Measurements from ENCODE around the gene NCKAP5.

NCKAP5 gene

GRCh38 chr2:133194777-133195335 is 373.4 kb downstream of the NCKAP5 start:
- TF ChIP-seq REST (IDR thresholded peaks at IDR 0.05; ENCODE audit: insufficient read depth in 1 of 2, low read depth in 2 of 2, low read length in 2 of 2) (no peak), POLR2AphosphoS5 (IDR thresholded peaks at IDR 0.05; ENCODE audit: low read depth, low read length) (no peak), SIN3A (IDR thresholded peaks at IDR 0.05; ENCODE audit: borderline replicate concordance, insufficient read depth, low read length) (no peak), TAF1 (IDR thresholded peaks at IDR 0.05; ENCODE audit: borderline replicate concordance, insufficient read depth, low read length) (no peak), FOXP2 (optimal IDR thresholded peaks at IDR 0.05; ENCODE audit: borderline replicate concordance, extremely low read depth, extremely low read length, insufficient read depth) (no peak)

GRCh38 chr2:133194362-133194655 is 374.0 kb downstream of the NCKAP5 start:
- TF ChIP-seq SIN3A (IDR thresholded peaks at IDR 0.05; ENCODE audit: borderline replicate concordance, insufficient read depth, low read length) = no peak
- no peak for TF ChIP-seq TAF1 (IDR thresholded peaks at IDR 0.05; ENCODE audit: borderline replicate concordance, insufficient read depth, low read length)
- no peak for TF ChIP-seq POLR2AphosphoS5 (IDR thresholded peaks at IDR 0.05; ENCODE audit: low read depth, low read length)
- TF ChIP-seq FOXP2 (optimal IDR thresholded peaks at IDR 0.05; ENCODE audit: borderline replicate concordance, extremely low read depth, extremely low read length, insufficient read depth) = no peak
- no peak for TF ChIP-seq REST (IDR thresholded peaks at IDR 0.05; ENCODE audit: insufficient read depth in 1 of 2, low read depth in 2 of 2, low read length in 2 of 2)

- TF ChIP-seq POLR2AphosphoS5 (IDR thresholded peaks at IDR 0.05; ENCODE audit: low read depth, low read length) (no peak), REST (IDR thresholded peaks at IDR 0.05; ENCODE audit: insufficient read depth in 1 of 2, low read depth in 2 of 2, low read length in 2 of 2) (no peak), TAF1 (IDR thresholded peaks at IDR 0.05; ENCODE audit: borderline replicate concordance, insufficient read depth, low read length) (no peak), FOXP2 (optimal IDR thresholded peaks at IDR 0.05; ENCODE audit: borderline replicate concordance, extremely low read depth, extremely low read length, insufficient read depth) (no peak), SIN3A (IDR thresholded peaks at IDR 0.05; ENCODE audit: borderline replicate concordance, insufficient read depth, low read length) (no peak)
These were observed 374.5 kb downstream of the NCKAP5 start for GRCh38 chr2:133193544-133194361.

- TF ChIP-seq POLR2AphosphoS5 (IDR thresholded peaks at IDR 0.05; ENCODE audit: low read depth, low read length) (no peak), FOXP2 (optimal IDR thresholded peaks at IDR 0.05; ENCODE audit: borderline replicate concordance, extremely low read depth, extremely low read length, insufficient read depth) (no peak), SIN3A (IDR thresholded peaks at IDR 0.05; ENCODE audit: borderline replicate concordance, insufficient read depth, low read length) (no peak), REST (IDR thresholded peaks at IDR 0.05; ENCODE audit: insufficient read depth in 1 of 2, low read depth in 2 of 2, low read length in 2 of 2) (no peak), TAF1 (IDR thresholded peaks at IDR 0.05; ENCODE audit: borderline replicate concordance, insufficient read depth, low read length) (no peak)
These were observed 376.2 kb downstream of the NCKAP5 start for GRCh38 chr2:133192028-133192427.

Data from PFSK-1 (cell line).